ENCODE measurements around the gene PRMT3. TPM values are rescaled to one million over a fixed set of nuclear protein-coding genes. Genes with fewer than 3 reads are reported as not detected.
A peak's percentile ranks its signal among the peaks of the same experiment; 100 is the strongest.

The PRMT3 gene
- total and polyA plus RNA-seq, 2 experiments from 2014 or later = 11.7 to 15.7 TPM

GRCh38 chr11:20453657-20454316, 66.3 kb downstream of the PRMT3 start:
- Histone ChIP-seq H3K4me3 (no peak overlapping the region), H3K27ac (no peak overlapping the region), H3K36me3 (no peaks in the 10 kb centered on the region), H3K4me1 (ENCODE audit: low read depth) (no peaks in the 10 kb centered on the region), H3K9me3 (ENCODE audit: low read depth) (no peaks in the 10 kb centered on the region), H3K27me3 (no peaks in the 10 kb centered on the region)
- TF ChIP-seq CTCF (IDR thresholded peaks at IDR 0.05; ENCODE audit: low read depth, low read length) = no peak
- no peak for DNase-seq (ENCODE audit: low read depth in 1 of 2, low spot score in 1 of 2)

- no peak for TF ChIP-seq CTCF (IDR thresholded peaks at IDR 0.05; ENCODE audit: low read depth, low read length)
- no peak for DNase-seq (ENCODE audit: low read depth in 1 of 2, low spot score in 1 of 2)
- Histone ChIP-seq H3K27me3 (no peaks in the 10 kb centered on the region), H3K4me1 (ENCODE audit: low read depth) (peaks cover 6% of the 10 kb centered on the region), H3K4me3 (no peak overlapping the region), H3K9me3 (ENCODE audit: low read depth) (no peaks in the 10 kb centered on the region), H3K27ac (no peak overlapping the region), H3K36me3 (no peaks in the 10 kb centered on the region)
These were observed 69.7 kb downstream of the PRMT3 start for GRCh38 chr11:20457001-20457799.

DNA sequence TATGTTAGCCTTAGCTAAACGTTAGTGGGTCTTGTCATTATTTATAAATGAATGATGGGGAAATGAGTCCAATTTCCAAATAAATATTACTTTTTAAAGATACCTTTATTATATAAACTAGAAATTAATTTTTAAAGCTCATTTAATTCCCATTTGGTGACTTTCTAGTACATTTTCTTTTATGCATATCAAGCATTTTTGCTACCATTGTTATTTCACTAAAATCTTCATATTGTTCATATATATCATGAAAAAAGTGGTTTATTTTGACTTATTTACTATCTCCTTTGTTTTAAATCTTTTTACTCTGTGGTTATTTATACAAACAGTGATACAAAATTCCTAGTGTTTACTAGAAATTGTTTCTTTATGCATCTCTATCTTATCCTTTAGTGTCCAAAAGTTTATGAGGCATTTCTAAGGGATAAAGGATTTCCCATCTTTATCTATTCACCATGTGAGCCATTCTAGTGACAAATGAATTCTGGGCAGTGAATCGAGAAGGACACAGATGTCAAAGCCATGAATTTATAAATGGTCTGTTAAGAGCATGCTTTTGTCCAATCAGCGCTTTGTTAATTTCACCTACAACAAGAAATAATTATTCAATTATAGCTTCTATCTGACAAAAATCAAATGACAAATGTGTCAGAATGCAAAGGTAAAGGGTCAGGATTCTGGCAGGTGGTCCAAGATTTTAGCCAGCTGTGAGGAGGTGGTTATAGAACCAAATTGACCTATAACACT, 70.6 kb downstream of the PRMT3 start:
- H3K4me1 ChIP-seq (ENCODE audit: low read depth) = peaks cover 6% of the 10 kb centered on the region
- no peaks in the 10 kb centered on the region for H3K36me3 ChIP-seq
- H3K27ac ChIP-seq = no peak overlapping the region
- no peak for TF ChIP-seq CTCF (IDR thresholded peaks at IDR 0.05; ENCODE audit: low read depth, low read length)
- no peak overlapping the region for H3K4me3 ChIP-seq
- H3K9me3 ChIP-seq (ENCODE audit: low read depth) = no peaks in the 10 kb centered on the region
- no peak for DNase-seq (ENCODE audit: low read depth in 1 of 2, low spot score in 1 of 2)
- H3K27me3 ChIP-seq = no peaks in the 10 kb centered on the region

GRCh38 chr11:20458905-20459632, 71.6 kb downstream of the PRMT3 start:
- DNase-seq (ENCODE audit: low read depth in 1 of 2, low spot score in 1 of 2) = no peak
- Histone ChIP-seq H3K36me3 (no peaks in the 10 kb centered on the region), H3K9me3 (ENCODE audit: low read depth) (no peaks in the 10 kb centered on the region), H3K27me3 (no peaks in the 10 kb centered on the region), H3K4me3 (no peak overlapping the region), H3K4me1 (ENCODE audit: low read depth) (peaks cover 6% of the 10 kb centered on the region), H3K27ac (no peak overlapping the region)
- TF ChIP-seq CTCF (IDR thresholded peaks at IDR 0.05; ENCODE audit: low read depth, low read length) = no peak

DNA sequence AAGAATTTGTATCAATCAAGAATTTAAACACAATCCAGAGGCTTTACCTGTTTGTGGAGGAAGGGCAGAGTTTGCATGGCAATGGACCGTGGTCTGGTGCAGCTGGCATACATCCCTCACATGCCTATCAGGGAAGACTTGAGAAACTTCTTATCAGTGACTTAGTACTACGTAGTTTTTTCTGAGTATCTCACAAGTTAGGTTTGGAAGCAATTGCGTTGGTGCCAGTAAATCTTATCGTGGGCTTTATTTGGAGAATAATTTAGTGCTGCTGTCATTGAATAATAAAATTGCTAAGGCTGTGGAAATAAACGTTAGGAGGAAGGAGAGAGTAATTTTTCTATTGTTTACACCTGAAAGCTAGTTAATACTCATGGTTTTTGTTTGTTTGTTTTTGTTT, 72.3 kb downstream of the PRMT3 start:
- Histone ChIP-seq H3K4me3 (no peak overlapping the region), H3K27ac (no peak overlapping the region), H3K27me3 (no peaks in the 10 kb centered on the region), H3K36me3 (no peaks in the 10 kb centered on the region), H3K9me3 (ENCODE audit: low read depth) (no peaks in the 10 kb centered on the region), H3K4me1 (ENCODE audit: low read depth) (peaks cover 6% of the 10 kb centered on the region)
- DNase-seq (ENCODE audit: low read depth in 1 of 2, low spot score in 1 of 2) = peak in 1 of 2 donors; percentile 51
- no peak for TF ChIP-seq CTCF (IDR thresholded peaks at IDR 0.05; ENCODE audit: low read depth, low read length)
